Umbilical cord (tissue), 2 donors: ENCODE data around the gene MC4R. TPM values are rescaled to one million over a fixed set of nuclear protein-coding genes. Genes with fewer than 3 reads are reported as not detected.

Experiments used
- DNase-seq: peaks from one replicate; pipeline ENCODE4 v3.0.0-alpha.2; 2015; ENCODE audit warnings: low spot score
- total RNA-seq: library from RNA; depleted of rRNA; stranded (reverse); fragments of >200 nt; gene quantifications from one replicate; pipeline ENCODE4 v1.2.3, GENCODE V29; 2014; ENCODE audit warnings: low replicate concordance; ENCODE audit not compliant: insufficient read depth

MC4R gene
- total RNA-seq, 1 donor from 2014 or later, result 4.1 TPM

DNA sequence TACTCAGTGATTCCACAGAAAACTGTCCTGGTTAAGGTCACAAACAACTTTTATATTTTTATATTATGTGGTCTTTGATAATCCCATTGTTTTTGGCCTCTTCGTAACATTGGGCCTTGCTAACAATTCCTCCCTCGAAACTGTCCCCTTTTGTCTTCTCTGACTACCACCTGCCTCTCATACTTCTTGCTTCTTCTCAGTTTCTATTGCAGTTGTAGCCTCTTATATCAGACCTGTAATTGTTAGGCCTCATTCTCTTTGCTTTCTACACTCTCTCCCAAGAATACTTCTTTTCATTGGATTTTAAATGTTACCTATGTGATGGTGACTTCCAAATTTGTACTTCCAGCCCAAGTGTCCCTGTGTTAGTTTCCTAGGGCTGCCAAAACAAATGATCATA is 44.7 kb downstream of the MC4R start:
- no peak for DNase-seq

GRCh38 chr18:60322591-60322990 is 50.0 kb downstream of the MC4R start:
- DNase-seq, result no peak
